IPS-11a (cell line): ENCODE data around the gene ODF4.
"Not testable (repeated sequence)": the region's sequence is repeated elsewhere in the genome, so short reads cannot be mapped to it uniquely, and the experiment has no call there.

Experiments
- H3K4me3 ChIP-seq: one replicate; pipeline ENCODE4 v1.5.1; 2013; ENCODE audit warnings: low read depth, low read length, control low read depth

Gene ODF4

GRCh38 chr17:8392674-8393469 lies 53.2 kb downstream of the ODF4 start:
- no peak overlapping the region for H3K4me3 ChIP-seq

- no peak overlapping the region for H3K4me3 ChIP-seq
Observed at GRCh38 chr17:8393470-8394231, 54.0 kb downstream of the ODF4 start.

DNA sequence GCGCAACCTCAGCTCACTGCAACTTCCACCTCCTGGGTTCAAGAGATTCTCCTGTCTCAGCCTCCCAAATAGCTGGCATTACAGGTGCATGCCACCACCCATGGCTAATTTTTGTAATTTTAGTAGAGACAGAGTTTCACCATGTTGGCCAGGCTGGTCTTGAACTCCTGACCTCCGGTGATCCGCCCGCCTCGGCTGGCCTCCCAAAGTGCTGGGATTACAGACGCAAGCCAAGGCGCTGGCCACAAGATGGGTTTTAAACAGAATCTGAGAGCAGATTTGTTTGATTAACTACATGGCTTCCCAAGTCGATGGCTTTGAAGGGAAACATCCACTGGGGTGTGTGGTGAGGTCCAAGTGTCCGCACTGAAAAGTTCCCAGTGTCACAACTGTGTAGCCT lies 54.9 kb downstream of the ODF4 start:
- not testable (repeated sequence) for H3K4me3 ChIP-seq
